Activated naive CD4-positive, alpha-beta T cell treated with anti-CD3 and anti-CD28 coated beads, Interleukin-2, amount 10 ng/mL, durations not matched to agents 7 days and 5 days (primary cell): ENCODE data around the gene COPS2.

Source experiments
- CTCF ChIA-PET: fragments of 350-600 bp; sonication (Branson Sonifier 250); formaldehyde crosslinking; loops from one replicate; lab custom pipeline; 2021; ENCODE audit warnings: antibody characterized with exemption; lab: Charles Lee
- DNase-seq: peaks from one replicate; pipeline ENCODE4 v3.0.0-alpha.2; 2020
- H3K27ac Mint-ChIP-seq: one replicate; pipeline ENCODE4 v1.8.0; 2021; ENCODE audit warnings: mild to moderate bottlenecking, moderate library complexity, mixed read lengths
- H3K27me3 Mint-ChIP-seq: one replicate; pipeline ENCODE4 v1.8.0; 2021; ENCODE audit warnings: mild to moderate bottlenecking, mixed read lengths
- H3K36me3 Mint-ChIP-seq: one replicate; pipeline ENCODE4 v1.8.0; 2021; ENCODE audit warnings: mixed read lengths
- H3K4me1 Mint-ChIP-seq: one replicate; pipeline ENCODE4 v1.8.0; 2021; ENCODE audit warnings: mixed read lengths
- H3K4me3 Mint-ChIP-seq: one replicate; pipeline ENCODE4 v1.8.0; 2021; ENCODE audit warnings: mild to moderate bottlenecking, moderate library complexity, mixed read lengths
- H3K9me3 Mint-ChIP-seq: one replicate; pipeline ENCODE4 v1.8.0; 2021; ENCODE audit warnings: mixed read lengths

Gene COPS2

DNA sequence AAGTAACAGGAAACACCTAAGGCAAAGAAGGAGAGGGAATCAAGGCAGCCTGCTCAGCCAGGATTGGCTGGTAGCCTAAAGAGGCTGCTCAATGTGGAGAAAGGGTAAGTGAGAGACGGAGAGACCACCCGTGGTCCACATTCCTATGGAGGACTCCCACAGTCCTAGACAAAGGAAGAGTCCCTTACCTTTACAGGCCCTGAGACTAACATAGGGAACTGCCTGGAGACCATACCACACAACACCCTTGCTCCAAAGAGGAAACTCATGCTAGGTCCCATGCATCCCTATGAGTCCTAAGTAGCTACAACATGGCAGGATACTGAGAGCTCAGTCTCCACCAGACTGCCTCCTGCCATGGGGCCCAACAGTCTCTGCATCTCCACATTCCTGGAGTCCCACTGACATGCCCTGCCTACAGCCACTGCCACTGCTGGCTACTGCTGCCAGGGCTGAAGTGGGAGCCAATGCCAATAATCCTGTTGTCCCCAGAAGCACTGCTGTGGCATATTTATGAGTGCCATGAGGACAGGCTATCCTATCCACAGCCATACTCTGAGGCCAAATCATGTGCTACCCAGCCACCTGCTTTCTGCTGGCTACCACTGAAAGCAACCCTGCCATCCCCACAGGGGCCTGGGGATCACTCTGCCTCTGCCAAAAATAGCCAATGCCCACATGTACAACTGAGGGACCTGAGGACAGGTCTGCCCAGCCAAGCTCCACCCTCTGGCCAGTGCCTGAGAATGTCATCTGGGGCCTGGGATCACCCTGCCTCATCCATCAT lies 45.0 kb downstream of the COPS2 start:
- Mint-ChIP-seq H3K27ac (no peak overlapping the region), H3K9me3 (peaks cover 8% of the 10 kb centered on the region), H3K4me1 (no peaks in the 10 kb centered on the region), H3K36me3 (peaks cover 31% of the 10 kb centered on the region), H3K4me3 (no peak overlapping the region), H3K27me3 (no peaks in the 10 kb centered on the region)
- CTCF ChIA-PET: no interaction called here
- no peak for DNase-seq

GRCh38 chr15:49103002-49103401 lies 52.4 kb downstream of the COPS2 start:
- CTCF ChIA-PET: interaction anchor here (1.3 kb wide), 1 partner anchor 16 kb away, joined by 3 read pairs; no protein-coding TSS in a partner anchor
- Mint-ChIP-seq H3K27ac (no peak overlapping the region), H3K27me3 (no peaks in the 10 kb centered on the region)

DNA sequence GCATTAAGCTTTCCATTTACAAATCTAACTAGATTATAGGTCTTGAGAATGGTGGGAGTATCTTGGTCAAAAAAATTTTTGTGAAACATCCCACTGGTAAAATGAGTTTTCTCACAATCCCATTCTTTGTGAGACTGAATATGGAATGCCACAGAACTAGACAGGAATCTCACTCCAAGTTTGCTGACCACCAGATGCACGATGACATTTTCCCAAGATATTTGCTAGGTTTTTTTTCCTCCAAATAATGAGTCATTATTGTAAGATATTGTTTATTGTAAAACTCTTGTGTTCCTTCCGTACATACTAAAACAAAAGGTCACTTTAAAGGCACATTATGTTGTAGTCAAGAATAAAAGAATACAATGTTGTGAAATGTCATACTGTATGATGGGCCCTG lies 53.9 kb downstream of the COPS2 start:
- CTCF ChIA-PET: no interaction called here
- DNase-seq: no peak
- no peak overlapping the region for H3K27ac Mint-ChIP-seq
- peaks cover 19% of the 10 kb centered on the region for H3K36me3 Mint-ChIP-seq
- H3K9me3 Mint-ChIP-seq: no peaks in the 10 kb centered on the region
- no peaks in the 10 kb centered on the region for H3K4me1 Mint-ChIP-seq
- no peaks in the 10 kb centered on the region for H3K27me3 Mint-ChIP-seq
- H3K4me3 Mint-ChIP-seq: no peak overlapping the region

More at GRCh38 chr15:49103002-49103401, 52.4 kb downstream of the COPS2 start:
- no peaks in the 10 kb centered on the region for H3K9me3 Mint-ChIP-seq
- no peak overlapping the region for H3K4me3 Mint-ChIP-seq
- no peaks in the 10 kb centered on the region for H3K4me1 Mint-ChIP-seq
- DNase-seq: no peak
- H3K36me3 Mint-ChIP-seq: peaks cover 16% of the 10 kb centered on the region

GRCh38 chr15:49096090-49096750 lies 59.2 kb downstream of the COPS2 start:
- CTCF ChIA-PET: interaction anchor here (0.9 kb wide), 1 partner anchor 49 kb away, joined by 3 read pairs; no protein-coding TSS in a partner anchor
- peaks cover 9% of the 10 kb centered on the region for H3K36me3 Mint-ChIP-seq

GRCh38 chr15:49094923-49095322 lies 60.5 kb downstream of the COPS2 start:
- Mint-ChIP-seq H3K27ac (no peak overlapping the region), H3K4me3 (no peak overlapping the region), H3K4me1 (no peaks in the 10 kb centered on the region), H3K9me3 (no peaks in the 10 kb centered on the region), H3K36me3 (peaks cover 8% of the 10 kb centered on the region), H3K27me3 (no peaks in the 10 kb centered on the region)
- CTCF ChIA-PET: no interaction called here
- DNase-seq: no peak

More at GRCh38 chr15:49096090-49096750, 59.2 kb downstream of the COPS2 start:
- H3K4me3 Mint-ChIP-seq: no peak overlapping the region
- no peaks in the 10 kb centered on the region for H3K9me3 Mint-ChIP-seq
- DNase-seq: no peak
- no peak overlapping the region for H3K27ac Mint-ChIP-seq
- no peaks in the 10 kb centered on the region for H3K4me1 Mint-ChIP-seq
- H3K27me3 Mint-ChIP-seq: no peaks in the 10 kb centered on the region

DNA sequence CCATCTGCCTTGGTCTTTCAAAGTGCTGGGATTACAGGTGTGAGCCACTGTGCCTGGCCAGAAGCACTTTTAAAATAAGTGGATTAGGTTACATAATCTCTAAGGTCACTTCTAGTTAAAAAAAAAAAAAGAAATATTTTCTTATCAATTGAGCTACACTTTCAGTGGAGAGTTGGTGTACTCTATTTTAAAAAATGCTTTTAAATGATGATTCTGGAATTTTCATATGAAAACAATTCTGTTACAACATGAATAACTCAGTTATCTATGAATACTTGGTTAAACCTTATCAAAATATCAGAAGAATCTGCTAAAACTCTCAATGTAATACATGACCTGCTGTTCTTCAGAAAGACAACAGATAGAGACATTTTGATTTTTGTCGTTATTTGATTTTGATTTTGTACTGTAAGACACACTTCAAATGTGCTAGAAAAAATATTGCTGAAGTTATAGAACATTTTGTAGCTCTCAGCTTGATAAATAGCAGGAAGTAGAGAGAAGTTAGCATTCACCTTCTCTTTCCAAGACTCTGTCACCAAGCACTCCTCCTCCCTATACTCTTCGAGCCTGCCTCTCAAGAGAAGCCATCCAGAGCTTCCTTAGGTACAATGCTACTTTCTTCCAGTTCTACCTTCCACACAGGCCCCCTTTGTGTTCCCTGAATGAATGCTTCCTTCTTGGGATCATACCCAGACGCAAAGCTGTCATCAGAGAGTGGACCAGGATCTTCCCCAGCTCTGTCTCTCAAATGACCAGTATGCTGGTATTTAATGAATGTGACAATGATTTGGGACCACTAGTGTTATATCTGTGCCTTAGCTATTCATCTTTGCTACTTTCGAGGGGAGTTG lies 61.9 kb downstream of the COPS2 start:
- DNase-seq: no peak
- Mint-ChIP-seq H3K9me3 (no peaks in the 10 kb centered on the region), H3K36me3 (peaks cover 5% of the 10 kb centered on the region), H3K27me3 (no peaks in the 10 kb centered on the region), H3K27ac (no peak overlapping the region), H3K4me1 (no peaks in the 10 kb centered on the region), H3K4me3 (no peak overlapping the region)
- CTCF ChIA-PET: interaction anchor here (1.2 kb wide), 1 partner anchor 231 kb away, joined by 3 read pairs; no protein-coding TSS in a partner anchor

- Mint-ChIP-seq H3K9me3 (no peaks in the 10 kb centered on the region), H3K4me3 (no peak overlapping the region), H3K4me1 (no peaks in the 10 kb centered on the region), H3K27ac (no peak overlapping the region), H3K27me3 (no peaks in the 10 kb centered on the region), H3K36me3 (no peaks in the 10 kb centered on the region)
- no peak for DNase-seq
- CTCF ChIA-PET: no interaction called here
Measured at GRCh38 chr15:49088996-49089395, 66.4 kb downstream of the COPS2 start.

- H3K36me3 Mint-ChIP-seq: no peaks in the 10 kb centered on the region
- no peak overlapping the region for H3K27ac Mint-ChIP-seq
- CTCF ChIA-PET: interaction anchor here (1.0 kb wide), 1 partner anchor 30 kb away, joined by 3 read pairs; no protein-coding TSS in a partner anchor
- no peaks in the 10 kb centered on the region for H3K27me3 Mint-ChIP-seq
- H3K4me3 Mint-ChIP-seq: no peak overlapping the region
- no peaks in the 10 kb centered on the region for H3K4me1 Mint-ChIP-seq
- DNase-seq: no peak
- no peaks in the 10 kb centered on the region for H3K9me3 Mint-ChIP-seq
Measured at GRCh38 chr15:49085696-49086459, 69.5 kb downstream of the COPS2 start.

DNA sequence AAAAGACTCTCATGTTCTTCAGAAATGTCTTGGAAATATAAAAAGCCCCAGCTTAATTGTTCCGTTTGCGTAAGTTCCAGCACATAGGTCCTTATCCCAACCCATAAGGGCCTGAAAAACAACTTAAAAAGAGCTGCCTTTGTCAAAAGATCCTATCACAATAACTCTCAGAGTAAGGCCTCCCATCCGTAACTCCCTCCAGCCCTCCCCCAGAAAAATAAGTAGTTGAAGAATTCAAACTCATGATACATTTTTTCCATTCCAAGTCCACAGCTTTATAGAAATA lies 71.2 kb downstream of the COPS2 start:
- Mint-ChIP-seq H3K4me1 (no peaks in the 10 kb centered on the region), H3K4me3 (no peak overlapping the region), H3K27me3 (peaks cover 10% of the 10 kb centered on the region), H3K36me3 (no peaks in the 10 kb centered on the region), H3K27ac (no peak overlapping the region), H3K9me3 (no peaks in the 10 kb centered on the region)
- DNase-seq: no peak
- CTCF ChIA-PET: interaction anchor here (0.6 kb wide), 1 partner anchor 39 kb away, joined by 3 read pairs; no protein-coding TSS in a partner anchor

DNA sequence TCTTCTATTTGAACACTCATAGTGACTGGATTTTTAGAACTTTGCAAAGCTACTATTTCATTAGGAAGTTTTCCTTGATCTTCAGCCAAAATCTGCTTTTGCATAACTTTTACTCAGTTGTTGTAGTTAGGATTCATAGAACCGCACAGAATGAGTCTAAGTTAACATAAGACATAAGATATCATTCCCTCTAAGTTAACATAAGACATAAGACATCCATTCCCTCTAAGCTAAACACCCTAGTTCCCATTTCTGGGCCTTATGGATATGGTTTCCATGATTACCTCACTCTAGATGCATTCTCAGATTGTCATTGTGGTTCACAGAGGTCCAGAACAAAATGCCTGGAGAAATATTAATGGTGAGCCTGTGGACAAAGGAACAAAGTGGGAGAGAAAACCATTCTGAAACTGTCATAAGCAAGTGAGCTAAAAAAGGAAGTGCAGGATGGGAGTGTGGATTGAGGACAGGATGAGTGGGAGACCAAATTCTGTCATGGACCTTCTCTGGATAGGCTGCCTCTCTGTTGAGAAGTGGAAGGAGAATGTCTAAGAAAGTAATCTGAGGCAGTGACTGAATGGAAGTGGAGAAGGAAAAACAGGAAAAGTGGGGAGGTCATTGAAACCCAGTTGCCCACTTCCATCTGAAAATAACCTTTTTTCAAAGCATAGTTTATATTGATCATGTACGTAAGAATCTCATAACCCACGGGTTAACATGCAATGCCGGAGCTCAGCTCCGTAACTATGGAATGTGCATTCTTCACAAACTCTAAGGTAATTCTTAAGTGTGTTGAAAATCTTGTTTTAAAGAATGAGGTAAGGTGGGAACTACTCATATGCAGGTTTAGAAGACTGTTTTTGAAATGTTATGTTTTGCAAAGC lies 71.8 kb downstream of the COPS2 start:
- CTCF ChIA-PET: interaction anchor here (0.6 to 0.8 kb wide), 2 partner anchors 39 to 244 kb away, joined by 3 read pairs; no protein-coding TSS in a partner anchor
- Mint-ChIP-seq H3K4me3 (no peak overlapping the region), H3K27ac (no peak overlapping the region), H3K36me3 (no peaks in the 10 kb centered on the region), H3K4me1 (no peaks in the 10 kb centered on the region), H3K27me3 (peaks cover 10% of the 10 kb centered on the region), H3K9me3 (no peaks in the 10 kb centered on the region)
- no peak for DNase-seq

DNA sequence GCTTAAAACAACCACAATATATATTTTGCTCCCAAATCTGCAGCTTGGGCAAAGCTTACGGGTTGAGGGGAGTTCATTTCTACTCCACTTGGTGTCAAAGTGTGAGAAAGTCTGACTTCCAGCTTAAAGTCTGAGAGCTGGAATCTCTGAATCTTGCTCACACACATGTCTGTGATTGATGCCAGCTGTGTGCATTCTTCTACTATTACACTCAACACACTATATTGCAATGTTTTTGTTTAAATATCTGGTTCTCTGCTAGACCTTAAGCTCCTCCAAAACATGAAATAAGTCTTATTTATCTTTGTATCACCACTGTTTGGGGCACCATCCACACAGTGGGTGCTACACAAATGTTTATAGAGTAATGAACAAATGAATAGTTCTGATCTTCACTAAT lies 72.4 kb downstream of the COPS2 start:
- Mint-ChIP-seq H3K4me1 (no peaks in the 10 kb centered on the region), H3K36me3 (no peaks in the 10 kb centered on the region), H3K9me3 (no peaks in the 10 kb centered on the region), H3K27ac (no peak overlapping the region), H3K4me3 (no peak overlapping the region), H3K27me3 (peaks cover 10% of the 10 kb centered on the region)
- CTCF ChIA-PET: interaction anchor here (0.8 kb wide), 1 partner anchor 243 kb away, joined by 3 read pairs; no protein-coding TSS in a partner anchor
- no peak for DNase-seq

DNA sequence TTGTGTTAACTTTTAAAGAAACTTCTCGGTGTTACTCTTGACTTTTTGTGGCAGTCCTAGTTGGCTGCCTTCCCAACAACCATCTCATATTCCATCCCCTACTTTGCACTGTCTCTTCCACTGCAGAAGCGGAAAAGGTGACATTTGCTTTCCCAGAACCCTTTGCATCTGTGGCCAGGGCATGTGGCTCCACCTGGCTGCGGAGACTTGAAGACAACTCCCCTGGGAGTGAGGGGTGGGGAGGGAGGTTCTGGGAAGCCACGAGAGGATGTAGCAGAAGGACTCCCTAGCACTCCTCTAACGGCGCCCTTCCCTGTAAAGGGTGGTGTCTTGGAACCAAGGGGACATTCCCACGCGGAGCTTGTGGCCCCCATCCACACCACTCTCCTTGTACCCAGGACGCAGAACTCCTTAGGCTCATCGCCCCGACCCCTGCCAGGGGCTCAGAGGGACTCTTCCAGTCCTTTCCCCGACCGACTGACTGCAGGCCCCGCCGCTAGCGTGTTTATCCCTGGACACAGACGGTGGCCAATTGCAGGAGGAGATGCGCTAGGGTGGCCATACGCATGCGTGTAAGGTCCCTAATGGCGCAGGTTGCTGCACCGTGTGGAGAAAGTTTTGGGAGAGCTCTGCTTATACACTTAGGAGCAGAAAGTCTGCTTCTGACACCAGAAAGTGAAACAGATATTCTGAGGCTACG lies 75.9 kb downstream of the COPS2 start:
- no peak for DNase-seq
- Mint-ChIP-seq H3K4me1 (no peaks in the 10 kb centered on the region), H3K27ac (no peak overlapping the region), H3K27me3 (peaks cover 10% of the 10 kb centered on the region), H3K36me3 (no peaks in the 10 kb centered on the region), H3K4me3 (no peak overlapping the region), H3K9me3 (no peaks in the 10 kb centered on the region)
- CTCF ChIA-PET: no interaction called here
